Stimulated activated CD4-positive, alpha-beta T cell treated with anti-CD3 and anti-CD28 coated beads, TNF-alpha, amount 100 ng/mL, for 48 hours (primary cell): ENCODE measurements around the gene OR6K3.
"Not testable (repeated sequence)": the region's sequence is repeated elsewhere in the genome, so short reads cannot be mapped to it uniquely, and the experiment has no call there.

Experiments used
- DNase-seq, 3 donors: peaks; one replicate each; pipeline ENCODE4 v3.0.0-alpha.2; 2020; ENCODE audit warnings: low read depth in 3 of 3

OR6K3 gene

GRCh38 chr1:158720620-158721019, at the start of gene OR6K3:
Gene OR6K3, minus strand, starts transcription at chr1:158720720. Its CDS starts 2,605 bp downstream, at chr1:158718115.
- DNase-seq, result no peak

DNA sequence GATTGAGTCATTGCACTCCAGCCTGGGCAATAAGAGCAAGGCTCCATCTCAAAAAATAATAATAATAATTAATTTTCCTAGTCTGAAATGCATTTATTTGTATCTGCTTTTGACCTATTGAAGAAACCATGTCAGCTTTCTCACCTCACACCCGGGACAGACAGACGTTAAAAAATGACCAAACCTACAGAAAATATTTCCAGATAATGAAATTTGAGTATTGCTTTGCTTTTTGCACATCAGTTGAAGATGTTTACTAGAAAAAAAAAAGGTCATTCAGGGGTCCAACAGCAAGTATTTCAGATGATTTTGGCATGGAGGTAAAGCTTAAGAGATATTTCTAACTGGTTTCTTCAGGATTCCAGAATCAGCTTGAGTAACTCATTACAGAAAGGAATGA, 33.9 kb upstream of the OR6K3 start, which contains the start of gene OR6K6:
TSS of gene OR6K6 (plus strand) at position 301 of the 400 bp plus-strand sequence. CDS start 168 bp downstream, outside the sequence.
- DNase-seq, result no peak

DNA sequence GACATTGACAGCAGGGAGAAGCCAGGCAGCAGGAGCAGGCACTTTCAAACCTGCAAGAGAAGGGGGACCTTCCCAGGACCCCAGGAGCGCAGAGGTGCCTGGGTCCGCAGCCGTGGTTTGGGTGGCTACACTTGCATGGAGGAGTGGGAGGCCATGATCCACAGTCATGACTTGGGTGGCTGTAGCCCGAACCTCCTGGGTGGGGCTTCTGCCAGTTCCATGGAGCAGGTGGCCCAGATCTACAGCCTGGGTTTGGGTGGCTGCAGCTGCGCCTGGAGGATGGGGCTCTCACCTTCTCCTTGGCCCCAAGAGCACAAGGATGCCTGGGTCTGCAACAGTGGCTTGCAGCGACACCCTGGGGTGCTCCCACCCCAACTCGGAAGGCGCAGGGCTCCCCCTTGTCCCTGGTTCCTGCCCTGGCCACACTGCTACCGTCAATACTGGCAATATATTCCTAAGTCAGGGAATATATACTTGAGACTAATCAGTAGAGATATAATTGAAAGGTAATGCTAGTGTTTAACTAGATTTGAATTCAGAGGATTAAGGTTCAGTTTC, 31.7 kb upstream of the OR6K3 start:
- DNase-seq, result no peak

GRCh38 chr1:158735848-158736247, 15.3 kb upstream of the OR6K3 start:
- DNase-seq, result no peak

DNA sequence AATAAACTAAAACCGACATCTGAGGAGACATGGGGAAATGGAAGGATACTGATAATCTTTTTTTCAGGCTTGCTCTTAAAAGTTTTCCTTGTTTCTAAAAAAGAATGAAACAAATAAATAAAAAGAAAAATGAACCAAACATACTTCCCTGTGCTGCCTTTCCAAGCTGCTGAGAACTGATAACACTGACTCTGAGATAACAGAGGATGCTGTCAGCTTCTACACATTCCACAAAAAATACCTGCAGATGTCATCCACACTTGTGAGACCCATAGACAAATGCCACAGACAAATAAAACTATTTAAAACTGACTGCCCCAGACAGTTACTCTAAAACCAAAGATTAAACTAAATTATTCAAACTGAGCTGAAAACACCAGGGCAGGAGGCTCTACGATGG, 12.0 kb upstream of the OR6K3 start:
- no peak for DNase-seq

- no peak for DNase-seq
Measured at GRCh38 chr1:158731707-158732106, 11.2 kb upstream of the OR6K3 start.

DNA sequence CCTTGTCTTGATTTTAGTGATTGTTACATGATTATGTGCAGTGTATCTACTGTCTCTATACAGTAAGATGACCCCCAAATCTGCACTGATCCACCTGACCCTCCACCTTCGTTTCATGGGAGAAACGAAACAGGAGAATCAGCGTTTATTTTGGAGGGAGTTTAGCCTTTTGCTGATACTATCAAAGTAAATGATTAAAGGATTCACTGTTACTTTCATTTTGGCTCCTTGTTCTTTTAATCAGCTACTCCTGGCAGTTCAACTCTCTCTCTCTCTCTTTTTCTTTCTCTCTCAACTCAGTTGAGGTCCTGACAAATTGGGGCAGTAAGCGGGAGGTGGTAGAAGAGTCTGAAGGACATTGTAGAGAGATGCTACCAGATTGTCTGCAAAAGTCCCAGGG, 9.9 kb upstream of the OR6K3 start:
- DNase-seq, result no peak

DNA sequence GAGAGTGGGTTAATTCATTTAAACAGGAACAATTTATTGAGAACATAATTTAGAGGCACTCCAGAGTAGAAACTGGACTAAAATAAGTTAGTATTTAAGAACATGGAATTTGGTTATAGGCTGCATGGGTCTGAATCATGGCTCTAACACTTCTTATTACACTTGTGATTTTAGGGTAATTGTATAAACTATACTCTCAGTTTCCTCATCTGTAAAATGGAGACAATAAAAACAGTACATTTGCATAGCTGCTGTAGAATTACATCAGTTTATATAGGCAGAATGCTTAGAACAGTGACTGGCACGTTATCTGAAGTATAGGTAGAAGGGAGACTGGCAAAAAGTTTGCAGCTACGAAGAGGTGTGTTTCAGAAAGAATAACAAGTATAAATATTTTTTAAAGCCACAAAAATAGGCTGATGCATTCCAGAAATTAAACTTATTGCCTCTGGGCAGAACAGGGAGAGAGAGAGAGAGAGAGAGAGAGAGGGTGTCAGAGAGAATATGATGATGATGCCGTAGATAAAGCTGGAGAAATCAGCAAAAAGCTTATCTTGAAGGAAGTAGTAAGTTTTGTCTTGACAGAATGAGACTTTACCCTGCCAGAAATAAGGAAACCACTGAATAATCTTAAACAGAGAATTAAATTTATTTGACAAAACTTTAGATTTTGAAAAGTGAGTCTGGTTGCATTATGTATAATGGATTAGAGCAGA, 8.1 kb upstream of the OR6K3 start:
- DNase-seq, result no peak

- DNase-seq, result no peak
Measured at GRCh38 chr1:158724442-158724841, 3.9 kb upstream of the OR6K3 start.

GRCh38 chr1:158719664-158720063, 856 bp downstream of the OR6K3 start:
- DNase-seq, result no peak

DNA sequence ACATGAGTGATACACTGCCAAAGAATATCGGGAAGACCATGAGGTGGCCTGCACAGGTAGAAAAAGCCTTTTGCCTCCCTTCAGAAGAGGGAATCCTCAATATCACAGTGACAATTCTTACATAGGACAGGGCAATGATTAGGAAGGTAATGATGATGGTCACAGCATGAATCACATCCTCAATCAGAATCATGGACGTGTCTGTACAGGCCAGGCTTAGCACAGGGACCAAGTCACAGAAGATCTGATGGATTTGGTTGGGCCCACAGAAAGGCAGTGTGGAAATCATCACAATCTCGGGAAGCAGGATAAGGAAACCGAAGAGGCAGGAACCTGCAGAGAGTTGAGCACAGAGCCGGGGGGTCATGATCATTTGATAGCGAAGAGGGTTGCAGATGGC, 3.2 kb downstream of the OR6K3 start:
- DNase-seq, result no peak

DNA sequence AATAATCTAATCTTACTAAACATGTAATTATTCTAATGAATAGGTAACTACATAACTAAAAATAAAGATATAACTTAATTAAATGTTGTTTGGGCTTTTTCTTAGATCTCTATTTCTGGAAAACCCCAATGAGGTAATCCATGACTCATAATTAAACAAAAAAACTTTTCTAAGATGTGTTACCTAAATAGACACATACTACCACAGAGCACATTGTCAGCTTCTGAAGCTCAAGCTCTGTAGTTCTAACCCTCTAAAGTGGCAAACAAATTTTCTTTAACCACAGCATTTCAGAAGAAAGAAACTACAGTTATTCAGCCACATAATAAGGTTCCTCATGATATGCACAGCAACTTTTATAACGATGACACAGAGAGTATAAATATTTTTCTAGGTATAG, 4.2 kb downstream of the OR6K3 start:
- DNase-seq, result no peak

GRCh38 chr1:158714754-158715153, 5.8 kb downstream of the OR6K3 start:
- no peak for DNase-seq

DNA sequence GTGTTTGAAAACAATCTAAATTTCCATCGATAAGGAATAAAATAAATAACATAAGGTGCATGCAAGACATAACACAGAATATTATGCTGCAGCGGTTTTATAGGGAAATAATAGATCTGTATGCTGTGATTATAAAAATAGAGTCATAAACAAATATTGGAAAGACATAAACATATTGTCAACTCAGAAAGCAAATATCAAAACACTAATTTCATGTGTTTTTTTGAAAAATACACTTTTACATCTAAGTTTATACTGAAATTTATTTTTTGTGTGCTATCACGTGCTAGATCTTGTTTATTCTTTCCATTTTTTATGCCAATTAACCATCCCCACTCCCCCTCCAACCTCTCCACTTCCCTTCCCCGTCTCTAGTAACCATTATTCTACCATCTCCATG, 9.4 kb downstream of the OR6K3 start:
- no peak for DNase-seq

GRCh38 chr1:158706096-158706495, 14.4 kb downstream of the OR6K3 start:
- no peak for DNase-seq

DNA sequence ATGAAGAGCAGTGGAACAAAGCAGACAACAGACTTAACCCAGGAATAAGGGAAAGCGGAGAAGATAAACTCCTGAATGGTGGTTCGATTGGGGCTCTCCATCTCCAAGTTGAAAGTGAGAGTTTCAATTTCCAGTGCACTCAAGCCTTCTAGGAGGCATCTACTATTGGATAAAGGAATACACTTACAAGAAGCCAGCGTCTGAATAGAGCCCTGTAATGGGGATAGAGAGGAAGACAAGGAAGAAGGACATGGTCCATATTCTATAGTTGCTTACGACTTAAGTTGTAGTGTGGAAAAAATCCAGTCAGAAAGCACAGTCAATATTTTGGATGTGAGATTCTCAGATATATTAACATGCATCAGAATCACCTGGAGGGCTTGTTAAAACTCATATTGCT, 20.0 kb downstream of the OR6K3 start, which contains the start of gene OR6K2:
TSS of gene OR6K2 (minus strand) at position 101 of the 400 bp plus-strand sequence. CDS start at position 101, 0 bp downstream.
- no peak for DNase-seq

- DNase-seq, result no peak
Measured at GRCh38 chr1:158694596-158694995, 25.9 kb downstream of the OR6K3 start.

- DNase-seq, result no peak
Measured at GRCh38 chr1:158692356-158692755, 28.2 kb downstream of the OR6K3 start.

DNA sequence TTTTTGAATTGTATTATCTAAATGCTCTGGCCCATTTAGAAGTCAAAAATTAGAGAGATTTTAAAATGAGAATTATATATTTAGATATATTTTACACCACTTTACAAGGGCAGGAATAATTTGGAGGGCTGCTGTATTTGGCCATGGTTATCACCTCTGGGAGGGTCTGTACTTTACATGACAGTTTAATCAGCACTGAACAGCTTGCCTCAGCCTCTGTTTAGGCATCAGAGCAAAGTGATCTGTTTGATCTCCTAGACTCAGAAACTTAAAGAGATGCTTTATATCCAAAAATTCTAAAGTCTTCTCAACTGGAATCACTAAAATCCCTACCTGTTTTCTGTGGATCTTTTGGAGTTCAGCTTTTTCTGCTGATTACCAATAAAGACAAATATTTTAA, 28.6 kb downstream of the OR6K3 start:
- no peak for DNase-seq

DNA sequence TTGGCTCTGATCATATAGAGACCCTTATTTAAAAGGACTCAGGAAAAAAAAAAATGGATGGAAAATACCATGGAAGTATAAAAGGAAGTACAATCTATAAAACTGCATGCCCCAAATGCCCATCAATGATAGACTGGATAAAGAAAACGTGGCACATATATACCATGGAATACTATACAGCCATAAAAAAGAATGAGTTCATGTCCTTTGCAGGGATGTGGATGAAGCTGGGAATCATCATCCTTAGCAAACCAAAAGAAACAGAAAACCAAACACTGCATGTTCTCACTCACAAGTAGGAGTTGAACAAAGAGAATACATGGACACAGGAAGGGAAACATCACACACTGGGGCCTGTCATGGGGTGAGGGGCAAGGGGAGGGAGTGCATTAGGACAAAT, 29.4 kb downstream of the OR6K3 start:
- not testable (repeated sequence) for DNase-seq

DNA sequence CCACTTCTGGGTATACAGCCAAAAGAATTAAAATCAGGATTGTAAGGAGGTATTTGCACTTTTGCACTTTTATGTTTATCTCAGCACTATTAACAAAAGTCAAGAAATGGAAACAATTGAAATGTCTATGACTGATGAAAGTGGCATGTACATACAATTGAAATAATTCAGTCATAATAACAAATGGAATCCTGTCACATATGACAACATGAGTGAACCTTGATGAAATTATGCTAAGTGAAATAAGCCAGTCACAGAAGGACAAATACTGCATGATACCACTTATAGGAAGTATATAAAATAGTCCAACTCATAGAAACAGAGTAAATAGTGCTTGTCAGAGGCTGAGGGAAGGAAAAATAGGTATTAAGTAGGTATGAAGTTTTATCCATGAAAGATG, 30.6 kb downstream of the OR6K3 start:
- no peak for DNase-seq

GRCh38 chr1:158689110-158689509, 31.4 kb downstream of the OR6K3 start:
- DNase-seq, result no peak

DNA sequence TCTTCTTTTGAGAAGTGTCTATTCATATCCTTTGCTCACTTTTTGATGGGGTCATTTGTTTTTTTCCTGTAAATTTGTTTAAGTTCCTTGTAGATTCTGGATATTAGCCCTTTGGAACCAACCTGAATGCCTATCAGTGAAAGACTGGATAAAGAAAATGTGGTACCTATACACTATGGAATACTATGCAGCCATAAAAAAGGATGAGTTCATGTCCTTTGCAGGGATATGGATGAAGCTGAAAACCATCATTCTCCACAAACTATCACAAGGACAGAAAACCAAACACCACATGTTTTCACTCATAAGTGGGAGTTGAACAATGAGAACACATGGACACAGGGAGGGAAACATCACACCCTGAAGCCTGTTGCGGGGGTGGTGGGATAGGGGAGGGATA, 32.2 kb downstream of the OR6K3 start:
- DNase-seq, result not testable (repeated sequence)

GRCh38 chr1:158687037-158687436, 33.5 kb downstream of the OR6K3 start:
- DNase-seq, result no peak
